HG02970 (cell line): Measurements from ENCODE around the gene COL9A2.

Source experiments
- ATAC-seq: cut with Tn5 transposase; IDR thresholded peaks from one replicate; pipeline ENCODE4 v1.9.1; 2021; ENCODE audit warnings: mild to moderate bottlenecking, moderate library complexity, moderate number of reproducible peaks; ENCODE audit not compliant: unreplicated experiment, low FRiP score

The COL9A2 gene

GRCh38 chr1:40305451-40305850, 11.6 kb downstream of the COL9A2 start:
- no peak for ATAC-seq

DNA sequence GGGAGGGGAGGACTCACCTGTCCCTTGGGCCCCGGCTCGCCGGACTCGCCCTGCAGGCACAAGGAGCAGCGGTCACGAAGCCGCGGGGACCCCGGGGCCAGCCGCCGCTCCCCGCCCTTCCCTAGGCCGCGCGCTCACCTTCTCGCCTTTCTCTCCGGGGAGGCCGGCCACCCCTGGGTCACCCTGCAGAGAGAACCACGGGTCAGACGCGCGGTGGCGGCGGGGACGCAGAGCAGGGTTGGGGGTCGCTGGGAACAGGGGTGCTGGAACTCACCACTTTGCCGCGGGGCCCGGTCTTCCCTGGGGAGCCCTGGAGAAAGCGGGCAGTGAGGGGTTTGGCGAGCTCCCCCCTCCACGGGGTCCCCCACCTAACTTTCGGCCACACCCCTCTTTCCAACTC, 13.3 kb downstream of the COL9A2 start:
- no peak for ATAC-seq

GRCh38 chr1:40303051-40303771, 13.9 kb downstream of the COL9A2 start:
- ATAC-seq = no peak

- no peak for ATAC-seq
Observed at GRCh38 chr1:40302475-40302874, 14.6 kb downstream of the COL9A2 start.

GRCh38 chr1:40301541-40302299, 15.4 kb downstream of the COL9A2 start:
- no peak for ATAC-seq

- no peak for ATAC-seq
Observed at GRCh38 chr1:40301066-40301465, 16.0 kb downstream of the COL9A2 start.

DNA sequence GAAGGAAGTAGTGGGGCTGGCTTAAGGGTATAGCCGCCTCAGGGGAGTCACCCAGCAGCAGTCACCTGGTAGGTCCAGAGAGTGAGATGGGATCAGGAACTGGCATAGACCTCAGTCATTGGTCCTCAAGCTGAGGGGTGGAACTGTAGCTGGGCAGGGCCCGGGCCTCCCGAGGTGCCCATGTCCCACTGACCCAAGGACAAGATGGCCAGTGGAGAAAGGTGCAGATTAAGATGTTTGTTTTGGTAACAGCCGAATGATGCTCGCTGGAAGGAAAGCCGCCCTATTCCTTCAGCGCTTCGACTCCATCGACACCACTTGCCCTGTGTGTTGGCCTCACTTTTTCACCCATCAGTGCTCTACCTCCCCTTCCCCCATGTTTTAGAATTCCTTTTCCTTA, 16.4 kb downstream of the COL9A2 start:
- ATAC-seq = no peak

DNA sequence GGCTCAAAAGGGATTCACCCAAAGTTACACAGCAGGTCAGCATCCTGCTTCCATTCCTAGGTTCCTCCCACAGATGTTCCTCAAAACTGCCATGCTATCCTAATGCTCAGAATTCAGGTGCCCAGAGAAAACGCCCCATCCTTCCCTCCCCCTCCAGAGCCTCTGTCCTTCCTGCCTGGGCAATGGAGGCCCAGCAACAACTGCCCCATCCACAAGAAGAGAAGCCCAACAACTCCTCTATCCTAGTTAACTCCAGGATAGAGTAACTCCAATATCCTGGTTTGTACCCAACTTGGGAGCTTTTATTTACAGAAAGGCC, 16.9 kb downstream of the COL9A2 start:
- ATAC-seq = no peak

DNA sequence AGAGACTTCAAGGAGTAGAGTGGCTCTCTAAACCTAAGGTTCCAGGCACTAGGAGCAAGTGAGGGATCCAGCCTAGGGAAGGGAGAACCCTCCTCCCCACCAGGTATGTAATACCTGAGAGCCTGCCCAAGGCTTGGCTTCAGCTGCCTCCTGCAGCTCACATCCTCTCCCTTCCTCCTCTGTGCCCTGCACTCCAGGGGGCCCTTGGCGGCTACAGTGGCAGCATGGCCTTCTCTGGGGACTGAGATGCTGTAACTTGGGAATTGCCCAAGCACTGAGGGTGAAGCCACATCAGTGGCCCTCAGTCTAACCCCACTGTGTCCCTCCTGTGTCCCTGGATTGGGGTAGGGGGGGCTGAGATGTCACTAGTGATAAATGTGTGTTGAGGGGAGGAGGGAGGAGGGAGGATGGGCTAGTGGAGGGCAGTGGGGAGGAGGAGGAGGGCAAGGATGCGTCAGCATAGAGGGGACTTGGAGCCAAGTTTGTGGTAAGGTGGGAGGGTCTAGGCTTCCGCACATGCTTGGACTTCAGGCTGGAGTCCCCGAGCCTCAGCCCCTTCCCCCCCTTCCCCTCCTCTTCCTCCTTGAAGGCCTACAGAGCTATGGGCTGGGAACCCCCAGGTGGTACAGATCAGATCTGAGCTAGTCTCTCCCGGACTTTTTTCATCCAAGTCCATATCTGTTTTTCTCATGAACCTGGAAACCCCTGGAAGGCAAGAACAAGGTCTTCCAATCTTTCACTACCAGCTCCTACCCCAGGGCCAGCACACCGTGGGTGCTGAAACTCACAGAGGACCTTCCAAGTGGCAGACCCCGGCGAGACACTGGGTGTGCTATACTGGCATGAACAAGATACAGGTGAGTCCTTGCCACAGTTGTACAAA, 17.5 kb downstream of the COL9A2 start:
- ATAC-seq = no peak

DNA sequence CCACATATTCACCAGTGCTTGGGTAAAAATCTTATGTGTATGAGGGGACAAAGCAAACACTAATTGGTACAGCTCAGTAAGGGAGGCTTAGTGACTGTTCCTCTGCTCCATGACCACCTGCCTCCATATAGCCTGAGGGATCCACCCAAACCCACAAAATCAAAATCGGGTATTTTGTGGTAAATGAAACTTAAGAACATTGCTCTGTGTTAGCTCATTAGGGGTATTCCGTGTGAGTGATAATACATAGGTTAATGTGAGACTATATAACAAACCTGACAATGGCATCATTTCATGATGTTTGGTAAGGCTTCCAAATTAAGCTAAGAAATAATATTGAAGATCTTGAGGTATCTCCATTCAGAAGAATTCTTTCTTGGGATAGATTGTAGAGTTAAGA, 25.8 kb downstream of the COL9A2 start:
- no peak for ATAC-seq

DNA sequence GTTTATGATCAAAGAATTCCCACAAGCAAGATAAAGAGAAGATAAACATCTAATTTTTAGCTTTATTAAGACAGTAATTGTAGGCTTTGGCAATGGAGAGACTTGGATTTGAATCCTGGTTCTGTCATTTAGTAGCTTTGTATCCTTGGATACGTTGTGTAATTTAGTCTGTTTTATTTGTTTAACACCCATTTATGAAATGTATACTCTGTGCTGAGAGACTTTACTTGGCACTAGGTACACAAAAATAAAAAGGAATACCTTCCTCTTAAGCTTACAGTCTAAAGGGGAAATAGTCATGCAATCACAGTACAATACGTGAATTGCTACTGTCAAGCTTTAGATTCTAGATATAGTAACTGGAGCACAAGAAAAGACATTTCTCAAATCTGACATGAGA, 35.2 kb downstream of the COL9A2 start:
- ATAC-seq = no peak

DNA sequence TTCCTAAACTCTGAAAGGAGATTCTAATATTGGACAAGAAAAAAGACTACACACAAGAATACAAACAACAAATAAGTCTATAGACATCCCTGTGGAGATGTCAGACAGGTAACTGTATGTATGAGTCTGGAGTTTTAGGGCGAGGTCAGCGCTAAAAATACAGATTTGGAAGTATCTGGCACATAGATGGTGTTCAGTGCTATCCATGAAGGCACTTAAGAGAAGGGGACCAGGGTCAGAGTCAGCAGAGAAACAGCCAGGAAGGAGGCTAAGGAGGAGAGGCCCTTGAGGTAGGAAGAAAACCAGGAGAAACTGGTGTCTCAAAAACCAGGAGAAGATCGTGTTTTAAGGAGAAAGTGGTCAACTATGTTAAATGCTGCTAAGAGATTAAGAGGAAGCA, 41.0 kb downstream of the COL9A2 start:
- no peak for ATAC-seq

GRCh38 chr1:40274331-40274730, 42.8 kb downstream of the COL9A2 start:
- ATAC-seq = no peak

DNA sequence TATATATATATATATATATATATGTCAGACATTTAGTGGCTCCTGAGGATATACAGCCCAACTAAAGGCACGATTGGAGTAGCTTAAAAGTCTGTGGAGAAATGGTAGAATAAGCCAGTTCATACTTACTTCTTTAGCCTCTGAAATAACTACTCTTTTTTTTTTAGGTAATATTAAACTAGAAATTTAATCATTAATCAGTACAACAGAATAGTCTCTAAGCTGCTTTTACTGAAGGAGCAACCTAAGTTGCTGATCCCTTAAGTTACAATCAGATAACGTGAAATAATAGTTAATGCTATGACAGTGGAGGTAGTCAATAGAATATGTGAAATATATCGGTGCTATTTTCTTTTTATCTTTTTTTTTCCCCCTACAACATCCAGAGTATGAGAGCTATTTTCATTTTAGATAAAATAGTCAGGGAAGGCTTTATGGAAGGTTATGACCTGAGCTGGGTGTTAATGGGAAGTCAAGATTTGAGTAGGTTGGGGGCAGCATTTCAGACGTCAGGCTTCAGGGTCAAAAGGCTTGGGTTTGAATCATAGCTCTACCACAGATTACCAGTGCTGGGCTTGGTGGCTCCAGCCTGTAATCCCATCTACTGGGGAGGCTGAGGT, 43.4 kb downstream of the COL9A2 start:
- no peak for ATAC-seq

GRCh38 chr1:40272653-40273213, 44.4 kb downstream of the COL9A2 start:
- no peak for ATAC-seq

GRCh38 chr1:40270152-40270834, 46.8 kb downstream of the COL9A2 start:
- no peak for ATAC-seq

- no peak for ATAC-seq
Observed at GRCh38 chr1:40268211-40268610, 48.9 kb downstream of the COL9A2 start.

GRCh38 chr1:40267767-40268187, 49.3 kb downstream of the COL9A2 start:
- ATAC-seq = no peak

- no peak for ATAC-seq
Observed at GRCh38 chr1:40266786-40267535, 50.1 kb downstream of the COL9A2 start.
